ENCODE measurements around the gene SCLT1.
"Not testable (repeated sequence)": the region's sequence is repeated elsewhere in the genome, so short reads cannot be mapped to it uniquely, and the experiment has no call there.

The SCLT1 gene

DNA sequence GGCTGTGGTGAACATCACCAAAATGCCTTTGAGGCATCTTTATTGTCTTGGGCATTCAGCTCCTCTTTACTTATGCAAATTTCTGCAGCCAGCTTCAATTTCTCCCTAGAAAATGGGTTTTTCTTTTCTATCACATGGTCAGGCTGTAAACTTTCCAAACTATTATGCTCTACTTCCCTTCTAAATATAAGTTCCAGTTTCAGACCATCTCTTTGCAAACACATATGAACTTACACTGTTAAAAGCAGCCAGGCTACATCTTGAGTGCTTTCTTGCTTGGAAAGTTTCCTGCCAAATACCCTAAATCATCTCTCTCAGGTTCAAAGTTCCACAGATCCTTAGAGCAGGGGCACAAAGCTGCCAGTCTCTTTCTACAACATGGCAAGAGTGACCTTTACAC is 13.2 kb downstream of the SCLT1 start:
- no peak for DNase-seq

DNA sequence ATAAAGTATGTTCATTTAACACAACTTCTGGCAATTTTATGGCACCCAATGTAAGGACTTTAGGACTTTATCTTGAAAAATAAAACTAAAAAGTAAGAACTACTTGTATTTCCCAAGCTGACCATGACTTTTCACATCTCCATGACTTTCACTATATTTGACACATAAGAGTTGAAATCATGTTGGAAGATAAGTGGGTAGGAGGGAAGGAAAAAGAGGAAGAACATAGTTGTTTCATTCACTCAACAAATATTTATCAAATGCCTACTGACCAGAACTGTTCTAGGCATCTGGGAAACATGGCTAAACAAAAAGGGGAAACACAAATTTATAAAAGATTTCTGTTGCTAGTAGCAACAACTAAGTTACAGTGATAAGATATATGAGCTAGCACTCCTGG is 16.0 kb downstream of the SCLT1 start:
- no peak for DNase-seq

DNA sequence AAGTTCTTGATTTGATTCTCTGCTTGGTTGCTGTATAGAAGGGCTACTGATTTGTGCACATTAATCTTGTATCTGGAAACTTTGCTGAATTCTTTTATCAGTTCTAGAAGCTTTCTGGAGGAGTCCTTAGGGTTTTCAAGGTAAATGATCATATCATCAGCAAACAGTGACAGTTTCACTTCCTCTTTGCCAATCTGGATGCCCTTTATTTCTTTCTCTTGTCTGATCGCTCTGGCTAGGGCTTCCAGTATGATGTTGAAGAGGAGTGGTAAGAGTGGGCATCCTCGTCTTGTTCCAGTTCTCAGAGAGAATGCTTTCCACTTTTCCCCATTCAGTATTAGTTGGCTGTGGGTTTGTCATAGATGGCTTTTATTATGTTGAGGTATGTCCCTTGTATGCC is 23.8 kb downstream of the SCLT1 start:
- not testable (repeated sequence) for DNase-seq

DNA sequence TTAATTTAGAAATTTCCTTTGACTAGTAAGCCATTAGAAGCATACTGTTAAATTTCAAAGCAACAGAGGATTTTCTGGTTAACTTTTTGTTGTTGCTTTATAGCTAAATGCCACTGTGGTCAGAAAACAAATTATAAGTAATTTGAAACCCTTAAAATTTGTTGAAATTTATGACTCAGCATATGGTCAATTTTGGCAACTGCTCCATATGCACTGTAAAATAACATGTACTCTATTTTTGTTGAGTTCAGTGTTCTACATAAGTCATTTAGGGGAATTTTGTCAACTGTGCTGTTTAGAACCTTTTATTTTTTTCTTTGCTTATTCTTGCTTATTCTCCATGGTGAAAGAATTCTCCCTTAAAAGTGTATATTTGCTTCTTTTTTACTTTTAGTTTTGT is 28.6 kb downstream of the SCLT1 start:
- no peak for DNase-seq

DNA sequence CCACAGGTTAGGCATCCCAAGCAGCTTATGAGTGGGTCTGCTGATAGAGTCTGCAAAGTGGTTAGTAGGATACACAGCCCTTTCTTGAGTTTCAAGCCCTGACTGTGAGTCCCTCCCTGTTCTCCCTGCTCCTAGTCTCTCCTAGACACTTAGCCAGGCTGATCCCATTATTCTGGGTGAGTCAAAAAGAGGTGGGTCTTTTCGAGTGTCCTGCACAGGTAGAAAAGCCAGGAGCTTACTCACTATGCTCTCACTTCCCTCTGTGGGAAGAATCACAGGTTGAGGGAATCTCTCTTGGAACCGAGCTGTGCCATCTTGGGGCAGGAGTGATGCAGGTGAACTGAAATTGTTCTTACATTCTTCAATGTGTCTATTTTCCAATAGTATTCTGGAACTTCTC is 29.7 kb downstream of the SCLT1 start:
- no peak for DNase-seq

DNA sequence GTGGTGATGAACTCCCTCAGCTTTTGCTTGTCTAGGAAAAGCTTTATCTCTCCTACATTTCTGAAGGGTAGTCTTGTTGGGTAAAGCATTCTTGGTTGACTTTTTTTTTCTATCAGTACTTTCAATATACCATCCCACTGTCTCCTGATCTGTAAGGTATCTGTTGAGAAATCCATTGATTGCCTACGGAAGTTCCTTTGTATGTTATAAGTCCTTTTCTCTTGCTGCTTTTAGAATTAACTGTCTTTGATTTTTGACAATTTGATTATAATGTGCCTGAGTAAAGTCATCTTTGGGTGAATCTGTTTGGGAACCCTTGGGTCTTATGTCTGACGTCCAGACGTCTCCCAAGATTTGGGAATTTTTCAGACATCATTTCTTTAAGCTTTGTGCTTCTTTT is 30.8 kb downstream of the SCLT1 start:
- no peak for DNase-seq

DNA sequence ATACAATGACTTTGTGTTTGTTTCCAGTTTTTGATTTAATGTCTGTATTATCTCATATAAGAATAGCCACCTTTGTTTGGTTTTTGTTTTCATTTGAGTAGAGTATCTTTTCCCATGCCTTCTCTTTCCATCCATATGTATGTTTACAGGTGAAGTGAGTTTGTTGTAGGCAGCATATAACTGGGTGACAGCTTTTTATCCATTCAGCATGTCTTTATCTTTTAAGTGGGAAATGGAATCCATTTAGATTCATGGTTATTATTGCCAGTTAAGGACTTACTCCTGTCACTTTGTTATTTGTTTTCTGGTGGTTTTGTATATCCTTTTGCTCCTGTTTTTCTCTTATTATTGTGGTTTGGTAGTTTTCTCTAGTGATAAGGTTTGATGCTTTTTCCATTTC is 34.3 kb downstream of the SCLT1 start:
- no peak for DNase-seq

DNA sequence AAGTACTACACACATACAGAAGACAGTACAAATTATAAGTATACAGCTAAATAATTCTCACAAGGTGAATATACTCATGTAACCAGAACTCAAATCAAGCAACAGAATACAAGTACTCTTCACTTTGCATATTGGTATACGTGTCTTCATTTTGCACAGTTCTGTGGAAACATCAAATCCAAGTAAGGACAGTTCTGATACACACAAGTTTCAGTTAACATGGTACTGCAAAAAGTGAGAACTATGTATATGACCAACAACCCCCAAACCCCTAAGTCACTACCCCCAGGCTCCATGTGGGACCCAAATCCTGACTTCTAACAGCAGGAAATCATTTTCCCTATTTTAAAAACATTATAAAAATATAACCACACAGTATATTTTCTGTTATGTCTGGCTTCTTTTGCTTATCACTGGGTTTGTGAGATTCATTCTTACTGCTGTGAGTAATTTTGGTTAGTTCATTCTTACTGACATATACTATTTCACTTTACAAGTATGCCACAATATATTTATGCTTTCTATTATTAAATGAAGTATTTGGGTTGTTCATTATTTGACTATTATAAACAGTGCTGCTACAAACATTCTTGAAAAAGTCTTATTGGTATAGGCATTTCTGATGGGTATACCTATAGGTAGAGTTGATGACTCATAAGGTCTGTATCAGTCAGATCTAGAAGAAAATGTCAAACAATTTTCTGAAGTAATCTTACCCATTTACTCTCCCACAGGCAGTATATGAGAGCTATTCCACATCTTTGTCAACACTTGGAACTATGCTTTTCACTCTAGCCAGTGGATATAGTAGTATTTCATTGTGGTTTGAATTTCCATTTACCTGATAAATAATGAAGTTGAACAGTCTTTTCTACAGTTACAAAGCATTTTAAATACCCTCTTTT is 47.0 kb downstream of the SCLT1 start:
- DNase-seq, result no peak

DNA sequence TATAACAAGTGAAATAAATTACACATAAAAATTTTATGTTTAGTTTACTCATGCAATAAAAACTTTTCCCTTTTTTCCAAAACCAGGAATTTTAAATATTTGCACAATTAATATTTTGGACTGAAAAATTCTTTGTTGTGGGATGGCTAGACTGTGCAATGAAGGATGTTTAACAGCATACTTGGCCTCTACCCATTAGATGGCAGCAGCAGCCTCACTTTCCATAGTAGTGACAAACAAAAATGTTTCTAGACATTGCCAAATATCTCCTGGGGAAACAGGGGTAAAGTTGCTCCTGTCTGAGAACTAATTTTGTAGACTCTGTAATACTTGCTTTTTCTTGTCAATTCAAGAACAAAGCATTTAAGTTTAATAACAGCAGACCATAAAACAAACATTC is 49.8 kb downstream of the SCLT1 start:
- no peak for DNase-seq

DNA sequence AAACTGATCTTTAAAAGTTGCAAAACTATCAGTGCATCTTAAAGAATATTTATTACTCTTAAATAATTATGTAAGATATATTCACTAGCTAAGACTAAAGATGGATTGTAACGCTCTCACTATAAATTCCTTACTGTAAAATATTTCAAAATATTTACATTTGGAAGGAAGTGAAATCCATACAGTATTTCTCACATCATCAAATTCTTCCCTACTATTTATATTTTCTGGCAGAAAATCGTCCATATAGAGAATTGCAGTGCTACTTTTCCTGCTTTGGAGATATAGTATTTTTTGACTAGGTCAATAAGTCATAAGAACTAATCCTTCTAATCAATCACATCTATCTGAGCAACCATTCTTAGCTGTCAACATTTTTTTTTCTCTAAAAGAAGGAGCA is 52.9 kb downstream of the SCLT1 start:
- no peak for DNase-seq

DNA sequence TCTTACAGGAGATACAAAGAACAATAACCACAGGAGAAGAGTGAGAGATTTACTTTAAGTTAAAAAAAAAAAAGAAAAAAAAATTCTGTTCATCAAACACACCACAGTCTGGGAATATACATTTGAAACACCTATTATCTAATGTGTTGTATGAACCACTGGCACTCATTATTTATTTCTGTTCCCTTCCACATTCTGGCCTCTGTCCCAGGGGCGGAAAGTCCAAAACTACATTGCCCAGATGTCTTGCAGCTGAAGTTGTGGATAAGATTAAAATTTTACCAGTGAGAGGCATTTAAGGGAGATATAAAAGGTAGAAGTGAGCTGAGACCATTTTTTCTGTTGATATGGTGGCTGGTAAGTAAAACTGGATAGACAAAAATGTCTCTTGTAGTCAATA is 56.2 kb downstream of the SCLT1 start:
- DNase-seq, result no peak

DNA sequence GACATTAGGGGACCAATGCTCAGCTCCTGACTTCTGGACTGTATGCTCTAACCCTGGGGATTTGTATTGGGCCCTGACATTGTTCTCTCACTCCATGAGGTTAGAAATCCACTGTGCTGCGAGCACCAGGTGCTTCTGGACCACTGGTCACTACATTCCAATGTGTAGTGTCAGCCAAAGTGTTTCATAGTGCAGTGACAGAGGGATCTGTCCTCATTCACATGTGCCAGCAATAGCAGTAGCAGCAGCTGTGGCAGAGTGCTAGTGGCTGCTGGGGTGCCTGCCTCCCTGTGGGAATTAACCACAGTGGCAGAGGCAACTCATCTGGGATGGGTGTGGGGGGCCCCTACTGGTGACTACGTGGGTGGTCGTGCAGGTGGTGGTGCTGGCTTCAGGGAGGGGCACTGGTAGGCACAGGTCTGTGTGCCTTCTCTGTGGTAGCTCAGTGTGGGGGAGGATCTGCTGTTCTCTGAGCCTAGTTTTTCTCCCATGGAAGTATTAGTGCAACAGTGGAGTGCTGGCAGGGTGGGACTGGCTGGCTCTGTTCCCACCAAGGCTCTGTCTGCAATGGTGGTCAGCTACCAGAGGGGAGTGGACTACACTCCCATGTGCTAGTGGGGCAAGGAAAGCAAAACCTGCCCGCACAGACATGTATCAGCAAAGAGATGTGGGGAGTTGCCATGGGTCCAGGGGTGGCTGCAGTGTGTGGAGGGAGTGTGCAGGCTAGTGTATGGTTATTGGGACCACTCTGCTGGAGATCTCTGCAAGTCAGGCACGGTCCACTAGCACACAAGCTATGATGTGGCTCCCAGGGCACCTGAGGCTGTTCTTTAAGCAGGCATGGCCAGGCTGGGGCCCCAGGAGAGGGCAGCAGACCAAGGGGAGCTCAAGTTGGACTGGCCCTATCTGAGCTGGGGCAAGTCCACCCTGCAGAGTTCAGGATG is 78.5 kb downstream of the SCLT1 start:
- DNase-seq, result no peak

DNA sequence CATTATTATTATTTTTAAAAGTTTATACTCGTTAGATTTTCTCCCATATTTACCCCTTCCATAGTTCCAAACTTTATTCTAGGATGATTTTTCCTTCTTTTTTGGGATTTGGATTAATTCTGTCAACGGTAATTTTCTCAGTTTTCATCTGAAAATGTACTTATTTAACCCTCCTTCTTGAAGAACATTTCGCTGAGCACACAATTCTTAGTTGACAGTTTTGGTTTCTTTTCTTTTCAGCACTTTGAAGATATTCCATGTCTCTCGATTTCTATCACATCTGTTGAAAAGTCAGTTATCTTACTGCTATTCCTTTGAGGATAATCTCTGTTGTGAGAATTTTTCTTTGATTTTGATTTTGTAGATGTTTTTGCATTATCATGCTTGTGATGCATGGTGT is 85.2 kb downstream of the SCLT1 start:
- no peak for DNase-seq

DNA sequence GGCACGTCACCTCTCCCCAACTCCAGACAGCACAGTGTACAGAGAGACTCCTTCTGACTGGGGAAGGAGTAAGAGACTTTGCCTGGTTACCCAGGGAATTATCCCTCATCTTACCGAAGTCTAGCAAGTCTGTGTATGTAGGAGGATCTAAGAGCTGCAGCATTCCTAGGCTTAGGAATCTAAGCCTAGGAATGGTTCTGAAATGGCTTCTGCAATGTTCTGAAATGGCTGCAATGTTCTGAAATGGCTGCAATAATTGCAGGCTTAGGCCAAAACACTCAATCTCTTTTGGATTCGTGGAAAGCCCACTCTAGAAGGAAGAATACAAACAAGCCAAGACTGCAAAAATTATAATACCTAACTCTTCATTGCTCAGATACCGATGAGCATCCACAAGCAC is 106.4 kb downstream of the SCLT1 start:
- no peak for DNase-seq

DNA sequence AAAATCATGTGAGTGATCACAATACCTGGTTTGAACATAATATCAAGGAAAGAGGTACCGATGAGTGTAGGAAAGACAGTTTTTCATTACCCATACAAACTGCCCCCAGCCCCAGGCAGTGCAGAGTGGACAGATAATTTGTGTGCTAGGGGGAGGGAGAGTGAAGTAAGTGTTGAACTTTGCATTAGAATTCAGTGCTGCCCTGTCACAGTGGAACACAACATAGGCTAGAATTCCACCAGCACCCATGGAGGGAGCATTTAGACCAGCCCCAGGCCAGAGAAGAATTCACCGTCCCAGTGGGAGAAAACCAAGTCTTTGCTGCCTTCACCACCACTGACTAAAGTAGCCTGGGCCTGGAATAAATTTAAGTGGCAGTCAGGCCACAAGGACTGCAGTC is 107.3 kb downstream of the SCLT1 start:
- DNase-seq, result no peak

DNA sequence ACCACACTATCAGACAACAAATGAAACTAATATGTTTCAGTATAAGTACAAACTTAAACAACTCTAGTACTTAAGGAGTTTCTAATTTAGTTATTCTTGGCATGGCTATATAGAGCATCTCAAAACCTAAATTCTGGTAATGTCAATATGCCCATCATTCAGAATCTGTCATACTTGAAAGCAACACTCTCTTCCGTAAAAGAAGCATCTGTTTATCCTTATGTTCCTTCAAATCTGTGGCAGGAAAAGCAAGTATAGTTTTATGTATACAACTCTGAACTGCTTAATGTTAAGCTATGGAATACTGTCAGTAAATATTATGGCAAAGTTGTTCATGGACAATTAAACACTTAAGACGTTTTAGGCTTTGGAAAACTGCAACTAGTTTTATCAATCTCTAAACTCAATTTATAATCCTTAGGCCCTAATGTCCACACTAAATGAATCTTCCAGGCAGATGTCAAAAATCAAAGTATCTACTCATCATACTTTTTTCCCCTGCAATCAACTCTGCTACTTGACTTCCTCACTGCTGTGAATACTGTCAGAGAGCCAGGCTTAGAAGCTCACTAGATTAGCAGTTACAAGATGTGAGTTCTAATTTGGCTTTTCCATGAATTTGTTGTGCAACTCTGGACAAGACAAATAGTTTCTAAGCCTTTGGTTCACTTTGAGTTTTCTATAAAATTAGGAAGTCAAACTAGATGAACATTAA is 109.4 kb downstream of the SCLT1 start:
- DNase-seq, result no peak

DNA sequence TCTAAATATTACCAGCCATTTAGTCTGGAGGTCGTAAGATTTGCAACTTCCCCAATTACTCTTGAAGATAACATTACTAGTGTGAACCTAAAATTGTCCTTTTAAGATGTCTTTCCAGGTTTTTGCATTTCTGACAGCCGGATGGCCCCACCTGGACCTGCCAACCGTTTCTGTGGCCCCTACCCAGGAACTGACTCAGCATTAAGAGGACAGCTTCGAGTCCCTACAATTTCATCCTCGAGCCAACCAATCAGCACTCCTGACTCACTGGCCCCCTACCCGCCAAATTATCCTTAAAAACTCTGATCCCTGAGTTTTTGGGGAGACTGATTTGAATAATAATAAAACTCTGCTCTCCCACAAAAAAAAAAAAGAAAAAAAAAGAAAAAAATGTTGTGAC is 112.0 kb downstream of the SCLT1 start:
- DNase-seq, result no peak

DNA sequence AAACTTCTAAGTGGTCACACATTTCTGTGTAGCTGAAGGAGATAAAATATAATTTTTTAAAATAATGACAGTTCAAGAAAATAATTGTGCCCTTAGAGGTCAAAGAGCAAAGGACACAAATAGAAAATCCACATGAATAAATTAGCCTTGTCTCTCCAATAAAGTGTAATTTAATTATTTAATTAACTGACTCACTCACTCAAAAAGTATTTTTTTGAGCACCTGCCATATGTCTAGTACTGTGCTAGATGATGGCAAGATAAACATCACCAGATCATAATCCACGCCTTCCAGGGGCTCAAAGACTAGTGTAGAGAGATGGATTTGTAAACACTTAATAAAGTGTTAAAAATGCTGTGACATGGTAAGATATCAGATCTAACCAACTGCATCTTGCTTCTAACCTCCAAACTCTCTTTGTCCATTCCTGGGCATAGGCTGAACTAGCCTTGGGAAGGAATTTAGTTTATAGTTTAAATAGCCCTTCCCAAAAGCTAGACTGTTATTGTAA is 112.5 kb downstream of the SCLT1 start:
- no peak for DNase-seq

DNA sequence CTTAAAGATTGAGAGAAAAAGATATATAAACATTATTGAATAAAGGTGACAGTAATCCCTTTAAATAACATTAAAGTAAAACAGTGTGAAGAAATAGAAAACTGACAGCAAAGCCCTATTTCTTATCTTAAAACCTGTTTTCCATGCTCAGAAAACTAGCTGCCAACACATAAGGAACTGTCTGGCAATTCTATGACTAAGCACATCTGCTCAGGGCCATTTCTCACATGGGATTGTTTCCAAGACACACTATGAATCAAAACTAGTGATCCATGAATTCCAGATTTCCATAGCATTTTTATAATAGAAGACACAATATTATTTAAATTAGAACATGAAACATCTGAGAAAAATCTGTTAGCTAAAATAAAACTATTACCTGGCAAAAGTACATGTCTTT is 113.4 kb downstream of the SCLT1 start:
- DNase-seq, result no peak

DNA sequence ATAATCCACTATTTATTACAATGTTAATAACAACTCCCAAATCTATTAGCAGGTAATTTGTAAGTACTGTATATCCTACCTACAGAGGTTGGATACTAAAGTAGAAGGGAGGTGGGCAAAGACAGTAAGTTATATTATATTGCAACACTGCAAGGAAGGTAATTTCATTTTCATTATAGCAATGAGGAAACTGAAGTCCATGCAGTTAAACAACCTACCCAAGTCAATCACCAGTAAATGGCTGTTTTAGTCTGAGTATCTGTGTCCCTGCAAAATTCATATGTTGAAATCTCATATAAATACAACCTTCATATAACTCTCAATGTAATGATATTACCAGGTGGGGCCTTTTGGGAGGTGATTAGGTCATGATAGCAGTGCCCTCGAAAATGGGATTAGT is 114.4 kb downstream of the SCLT1 start:
- DNase-seq, result no peak

DNA sequence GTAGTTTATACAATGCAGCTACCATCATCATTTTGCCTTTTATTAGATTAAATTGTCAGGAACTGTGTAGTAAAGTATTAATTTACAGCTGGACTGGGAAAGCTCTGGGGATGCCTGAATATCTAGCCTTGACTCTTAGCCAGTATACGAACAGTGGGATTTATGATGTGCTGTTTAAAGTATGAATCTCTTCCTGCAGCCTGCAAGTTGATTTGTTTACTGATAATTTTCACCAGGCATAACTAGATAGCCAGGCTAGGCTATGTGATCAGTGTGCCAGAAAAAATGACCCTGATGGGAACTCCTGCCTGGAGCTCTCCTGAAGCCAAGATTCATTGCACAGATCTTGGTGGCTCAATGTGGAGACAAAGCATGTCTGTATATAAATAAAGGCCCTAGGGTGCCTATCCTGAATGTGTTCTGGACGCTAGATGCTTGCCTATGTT is 119.2 kb downstream of the SCLT1 start:
- DNase-seq, result peak; percentile 4

DNA sequence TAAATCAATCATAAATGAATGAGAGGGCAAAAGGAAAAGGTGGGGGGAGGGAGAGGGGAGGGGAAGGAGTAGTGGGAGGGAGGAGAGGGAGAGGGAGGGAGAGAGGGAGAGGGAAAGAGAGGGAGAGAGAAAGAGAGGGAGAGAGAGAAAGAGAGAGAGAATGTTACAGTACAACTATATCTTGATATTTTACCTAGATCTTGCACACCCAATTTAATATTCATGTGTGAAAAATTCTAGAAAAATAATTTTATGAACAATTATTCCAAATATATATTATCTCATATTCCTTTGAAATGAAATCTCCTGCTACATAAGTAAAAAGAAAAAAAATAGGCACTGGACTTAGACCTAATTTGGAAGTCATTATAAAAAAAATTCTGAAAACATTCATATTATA is 120.0 kb downstream of the SCLT1 start:
- DNase-seq, result no peak

DNA sequence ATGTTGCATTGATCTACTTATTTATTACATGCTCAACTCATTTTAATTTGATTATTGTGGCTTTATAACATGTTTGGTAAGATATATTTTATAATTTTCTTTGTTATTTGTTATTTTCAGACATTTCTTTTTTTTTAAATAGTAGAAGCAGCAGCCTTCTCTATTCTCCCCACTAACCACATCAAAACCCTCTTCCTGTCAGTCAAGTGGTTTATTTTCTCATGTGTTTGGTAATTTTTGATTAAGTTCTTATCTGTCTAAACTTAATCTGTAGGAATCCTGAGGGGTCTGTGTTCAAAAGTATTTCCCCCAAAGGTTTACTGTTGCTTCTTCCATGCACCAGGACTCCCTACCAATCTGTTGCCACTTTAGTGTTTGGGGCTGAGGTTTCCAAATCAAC is 131.9 kb downstream of the SCLT1 start:
- no peak for DNase-seq
